Ovary (tissue), 3 donors: ENCODE results near the gene CKLF.

Source experiments
- POLR2A ChIP-seq: fragments of 450-650 bp; IDR thresholded peaks from one replicate; pipeline ENCODE4 v1.6.1; 2017; ENCODE audit warnings: antibody characterized with exemption, mild to moderate bottlenecking, moderate library complexity
- TF ChIP-seq, protein P1 (sequence below), 3 donors: fragments of 450-650 bp in 2 of 3; fragments of 200-600 bp in 1 of 3; IDR thresholded peaks; one replicate each; pipeline versions ENCODE4 v1.5.1 to v1.8.0; 2016 to 2022; ENCODE audit warnings: antibody characterized with exemption in 3 of 3, mild to moderate bottlenecking in 1 of 3
- donor health status: DM: no; HTN: no; CAD: no.

DNA sequence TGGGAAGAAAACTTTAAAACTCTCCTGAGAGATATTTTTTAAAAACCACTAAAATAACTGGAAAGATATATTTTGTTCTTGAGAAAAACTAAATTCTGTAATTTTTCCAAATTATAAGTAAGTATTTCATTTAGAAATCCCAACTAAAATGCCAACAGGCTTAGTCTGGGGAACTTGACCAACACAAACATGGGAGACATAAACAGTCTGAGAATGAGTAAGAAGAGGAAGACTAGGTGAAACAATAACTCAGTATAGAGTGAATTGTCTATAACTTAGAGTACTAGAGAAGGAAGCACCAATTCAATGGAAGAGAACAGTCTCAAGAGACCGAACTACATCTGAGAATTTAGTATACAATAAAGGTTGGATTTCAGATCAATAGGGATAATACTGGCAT is 16.8 kb downstream of the CKLF start:
- TF ChIP-seq, protein P1, sequence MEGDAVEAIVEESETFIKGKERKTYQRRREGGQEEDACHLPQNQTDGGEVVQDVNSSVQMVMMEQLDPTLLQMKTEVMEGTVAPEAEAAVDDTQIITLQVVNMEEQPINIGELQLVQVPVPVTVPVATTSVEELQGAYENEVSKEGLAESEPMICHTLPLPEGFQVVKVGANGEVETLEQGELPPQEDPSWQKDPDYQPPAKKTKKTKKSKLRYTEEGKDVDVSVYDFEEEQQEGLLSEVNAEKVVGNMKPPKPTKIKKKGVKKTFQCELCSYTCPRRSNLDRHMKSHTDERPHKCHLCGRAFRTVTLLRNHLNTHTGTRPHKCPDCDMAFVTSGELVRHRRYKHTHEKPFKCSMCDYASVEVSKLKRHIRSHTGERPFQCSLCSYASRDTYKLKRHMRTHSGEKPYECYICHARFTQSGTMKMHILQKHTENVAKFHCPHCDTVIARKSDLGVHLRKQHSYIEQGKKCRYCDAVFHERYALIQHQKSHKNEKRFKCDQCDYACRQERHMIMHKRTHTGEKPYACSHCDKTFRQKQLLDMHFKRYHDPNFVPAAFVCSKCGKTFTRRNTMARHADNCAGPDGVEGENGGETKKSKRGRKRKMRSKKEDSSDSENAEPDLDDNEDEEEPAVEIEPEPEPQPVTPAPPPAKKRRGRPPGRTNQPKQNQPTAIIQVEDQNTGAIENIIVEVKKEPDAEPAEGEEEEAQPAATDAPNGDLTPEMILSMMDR (IDR thresholded peaks at IDR 0.05): no peak
- no peak for TF ChIP-seq POLR2A
